Measurements from ENCODE around the gene EMILIN1.
"Not testable (repeated sequence)": the region's sequence is repeated elsewhere in the genome, so short reads cannot be mapped to it uniquely, and the experiment has no call there.

The EMILIN1 gene

GRCh38 chr2:27054721-27055120 lies 23.7 kb upstream of the EMILIN1 start:
- DNase-seq: no peak

- DNase-seq: no peak
Measured at GRCh38 chr2:27057184-27057583, 21.2 kb upstream of the EMILIN1 start.

- no peak for DNase-seq
Measured at GRCh38 chr2:27058210-27058609, 20.2 kb upstream of the EMILIN1 start.

- DNase-seq: no peak
Measured at GRCh38 chr2:27059141-27059820, 19.1 kb upstream of the EMILIN1 start.

GRCh38 chr2:27060323-27060722 lies 18.1 kb upstream of the EMILIN1 start:
- no peak for DNase-seq

GRCh38 chr2:27065128-27065527 lies 13.3 kb upstream of the EMILIN1 start:
- DNase-seq: no peak

GRCh38 chr2:27067385-27067784 lies 11.0 kb upstream of the EMILIN1 start:
- DNase-seq: no peak

- DNase-seq: no peak
Measured at GRCh38 chr2:27069436-27069835, 9.0 kb upstream of the EMILIN1 start.

GRCh38 chr2:27069961-27070618 lies 8.3 kb upstream of the EMILIN1 start:
- no peak for DNase-seq

- DNase-seq: no peak
Measured at GRCh38 chr2:27070653-27071276, 7.7 kb upstream of the EMILIN1 start.

GRCh38 chr2:27071277-27071989 lies 7.0 kb upstream of the EMILIN1 start, which contains the start of gene OST4:
TSS of gene OST4 (minus strand) at chr2:27071654.
- DNase-seq: peak; percentile 91

- no peak for DNase-seq
Measured at GRCh38 chr2:27071990-27072830, 6.2 kb upstream of the EMILIN1 start.

- DNase-seq: no peak
Measured at GRCh38 chr2:27072920-27073319, 5.5 kb upstream of the EMILIN1 start.

GRCh38 chr2:27073782-27074181 lies 4.6 kb upstream of the EMILIN1 start:
- no peak for DNase-seq

GRCh38 chr2:27074738-27075565 lies 3.5 kb upstream of the EMILIN1 start:
- DNase-seq: peak; percentile 53

- DNase-seq: not testable (repeated sequence)
Measured at GRCh38 chr2:27075566-27075871, 2.9 kb upstream of the EMILIN1 start.

GRCh38 chr2:27076323-27076722 lies 2.1 kb upstream of the EMILIN1 start:
- DNase-seq: no peak

- no peak for DNase-seq
Measured at GRCh38 chr2:27077231-27077630, 1.2 kb upstream of the EMILIN1 start.

GRCh38 chr2:27079233-27080139 lies 1.1 kb downstream of the EMILIN1 start:
- no peak for DNase-seq

GRCh38 chr2:27080140-27080469 lies 1.7 kb downstream of the EMILIN1 start:
- DNase-seq: no peak

- DNase-seq: no peak
Measured at GRCh38 chr2:27080603-27080936, 2.2 kb downstream of the EMILIN1 start.

Data from activated T-cell treated with anti-CD3 and anti-CD28 coated beads, Interleukin-2, amount 50 U/mL, for 1 hour (primary cell).